GM18526 (cell line): ENCODE data around the gene FAM53A.

ENCODE experiments used
- POLR2A ChIP-seq: IDR thresholded peaks from 3 replicates; pipeline ENCODE4 v1.6.1; 2011; ENCODE audit not compliant: insufficient read length; ENCODE audit errors: extremely low read depth

FAM53A gene

GRCh38 chr4:1711055-1711570 is 27.0 kb upstream of the FAM53A start:
- no peak for TF ChIP-seq POLR2A

GRCh38 chr4:1708581-1708980 is 24.5 kb upstream of the FAM53A start:
- TF ChIP-seq POLR2A, result no peak

- no peak for TF ChIP-seq POLR2A
Observed at GRCh38 chr4:1706358-1706757, 22.2 kb upstream of the FAM53A start.

GRCh38 chr4:1705732-1706131 is 21.6 kb upstream of the FAM53A start:
- no peak for TF ChIP-seq POLR2A

GRCh38 chr4:1703867-1704266 is 19.8 kb upstream of the FAM53A start:
- TF ChIP-seq POLR2A, result no peak

- TF ChIP-seq POLR2A, result no peak
Observed at GRCh38 chr4:1695913-1696312, 11.8 kb upstream of the FAM53A start.

GRCh38 chr4:1693131-1693896 is 9.2 kb upstream of the FAM53A start:
- no peak for TF ChIP-seq POLR2A

- no peak for TF ChIP-seq POLR2A
Observed at GRCh38 chr4:1691737-1692373, 7.7 kb upstream of the FAM53A start.

- TF ChIP-seq POLR2A, result no peak
Observed at GRCh38 chr4:1690698-1691097, 6.6 kb upstream of the FAM53A start.

GRCh38 chr4:1686440-1687036 is 2.4 kb upstream of the FAM53A start:
- TF ChIP-seq POLR2A, result no peak

GRCh38 chr4:1685235-1686150 is 1.4 kb upstream of the FAM53A start:
- TF ChIP-seq POLR2A, result no peak

GRCh38 chr4:1684506-1685234 is 557 bp upstream of the FAM53A start:
- peak; percentile 14 for TF ChIP-seq POLR2A

- TF ChIP-seq POLR2A, result no peak
Observed at GRCh38 chr4:1683261-1683735, 815 bp downstream of the FAM53A start.

GRCh38 chr4:1682860-1683259 is 1.3 kb downstream of the FAM53A start:
- no peak for TF ChIP-seq POLR2A
